Astrocyte (in vitro differentiated cells and primary cell): ENCODE measurements around the gene BTRC.

Experiments used
- EZH2 ChIP-seq: IDR thresholded peaks from 2 replicates; pipeline ENCODE4 v1.6.1; 2012; ENCODE audit warnings: mild to moderate bottlenecking, low read length, inconsistent platforms; ENCODE audit not compliant: insufficient read depth
- TF ChIP-seq, protein P1 (sequence below): IDR thresholded peaks from 2 replicates; pipeline ENCODE4 v1.5.1; 2011; ENCODE audit warnings: low read depth, mild to moderate bottlenecking, inconsistent platforms, low read length, moderate library complexity; ENCODE audit not compliant: insufficient read depth

DNA sequence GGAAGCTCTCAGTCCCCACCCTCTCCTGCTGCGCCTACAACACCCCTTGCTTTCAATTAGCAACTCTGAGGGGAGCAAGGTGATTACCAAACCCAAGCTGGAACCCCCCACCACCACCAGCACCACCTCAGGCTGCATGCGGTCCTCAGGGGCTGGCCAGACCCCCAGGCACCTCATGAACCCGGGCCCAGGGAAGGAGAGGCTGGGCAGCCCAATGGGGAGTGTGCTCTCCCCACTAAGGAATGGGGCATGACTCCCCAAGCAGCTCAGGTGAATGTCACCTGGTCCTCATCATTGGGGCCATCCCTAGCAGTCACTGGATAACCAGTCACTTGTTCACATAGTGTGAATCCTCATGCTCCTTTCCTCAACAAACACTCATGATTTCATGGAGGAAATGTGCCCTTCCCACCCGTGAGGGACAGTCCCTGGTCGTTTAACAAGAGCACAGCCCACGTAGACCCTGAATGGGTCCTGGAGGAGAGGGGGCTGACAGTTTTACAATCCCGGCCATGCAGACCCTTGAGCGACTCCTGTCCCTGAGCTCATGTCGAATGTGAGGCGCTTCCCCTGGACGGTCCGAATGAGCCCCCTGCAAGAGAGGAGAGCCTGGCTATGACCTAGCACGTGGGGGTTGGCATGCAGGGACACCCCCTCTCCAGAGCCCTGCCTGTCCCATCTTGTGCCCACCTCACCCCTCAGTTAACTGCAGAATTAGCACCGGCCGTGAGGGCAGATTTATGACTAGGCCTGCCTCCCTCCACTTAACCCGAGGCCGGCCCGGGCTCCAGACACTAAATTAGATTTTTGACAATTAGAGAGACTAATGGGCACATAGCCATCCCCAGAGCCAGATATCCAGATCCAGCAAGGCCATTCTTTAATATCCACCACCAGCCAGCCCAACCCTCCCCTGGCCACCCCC lies 205.0 kb downstream of the BTRC start:
- TF ChIP-seq, protein P1, sequence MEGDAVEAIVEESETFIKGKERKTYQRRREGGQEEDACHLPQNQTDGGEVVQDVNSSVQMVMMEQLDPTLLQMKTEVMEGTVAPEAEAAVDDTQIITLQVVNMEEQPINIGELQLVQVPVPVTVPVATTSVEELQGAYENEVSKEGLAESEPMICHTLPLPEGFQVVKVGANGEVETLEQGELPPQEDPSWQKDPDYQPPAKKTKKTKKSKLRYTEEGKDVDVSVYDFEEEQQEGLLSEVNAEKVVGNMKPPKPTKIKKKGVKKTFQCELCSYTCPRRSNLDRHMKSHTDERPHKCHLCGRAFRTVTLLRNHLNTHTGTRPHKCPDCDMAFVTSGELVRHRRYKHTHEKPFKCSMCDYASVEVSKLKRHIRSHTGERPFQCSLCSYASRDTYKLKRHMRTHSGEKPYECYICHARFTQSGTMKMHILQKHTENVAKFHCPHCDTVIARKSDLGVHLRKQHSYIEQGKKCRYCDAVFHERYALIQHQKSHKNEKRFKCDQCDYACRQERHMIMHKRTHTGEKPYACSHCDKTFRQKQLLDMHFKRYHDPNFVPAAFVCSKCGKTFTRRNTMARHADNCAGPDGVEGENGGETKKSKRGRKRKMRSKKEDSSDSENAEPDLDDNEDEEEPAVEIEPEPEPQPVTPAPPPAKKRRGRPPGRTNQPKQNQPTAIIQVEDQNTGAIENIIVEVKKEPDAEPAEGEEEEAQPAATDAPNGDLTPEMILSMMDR: no peak
- no peak for TF ChIP-seq EZH2
